ENCODE data around the gene TVP23C.

The TVP23C gene

DNA sequence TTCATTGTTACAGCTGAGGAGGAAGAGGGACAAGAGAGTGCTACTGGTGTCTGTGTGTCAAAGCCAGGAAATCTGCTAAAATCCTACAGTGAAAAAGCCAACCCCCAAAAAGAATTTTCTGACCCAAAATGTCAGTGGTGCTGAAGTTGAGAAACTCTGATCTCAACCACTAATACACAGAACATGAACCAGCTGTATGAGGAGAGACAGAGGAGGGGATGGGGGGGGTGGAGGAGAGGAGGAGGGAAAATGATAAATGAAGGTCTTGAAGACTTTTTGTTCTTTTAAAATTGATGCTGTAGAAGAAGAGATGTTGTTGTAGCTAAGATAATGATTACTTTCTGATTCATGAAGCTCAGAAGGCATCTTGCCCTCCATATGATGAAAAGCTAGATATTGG is 68.5 kb downstream of the TVP23C start:
- no peak for DNase-seq

DNA sequence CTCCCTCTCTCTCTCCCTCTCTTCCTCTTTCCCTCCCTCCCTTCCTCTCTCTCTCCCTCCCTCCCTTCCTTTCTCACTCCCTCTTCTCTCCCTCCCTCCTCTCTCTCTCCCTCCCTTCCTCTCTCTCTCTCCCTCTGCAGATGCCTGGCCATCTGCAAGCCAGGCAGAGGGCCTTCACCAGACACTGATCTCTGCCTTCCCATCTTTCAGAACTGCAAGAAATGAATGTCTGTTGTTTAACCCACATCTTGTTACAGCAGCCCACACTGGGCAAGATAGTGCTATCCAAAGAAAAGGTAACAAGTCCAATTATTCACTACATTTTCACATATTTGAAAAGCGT is 69.6 kb downstream of the TVP23C start:
- no peak for DNase-seq

- DNase-seq, result no peak
Observed at GRCh38 chr17:15492791-15493692, 70.2 kb downstream of the TVP23C start.

- DNase-seq, result no peak
Observed at GRCh38 chr17:15492186-15492585, 71.1 kb downstream of the TVP23C start.

DNA sequence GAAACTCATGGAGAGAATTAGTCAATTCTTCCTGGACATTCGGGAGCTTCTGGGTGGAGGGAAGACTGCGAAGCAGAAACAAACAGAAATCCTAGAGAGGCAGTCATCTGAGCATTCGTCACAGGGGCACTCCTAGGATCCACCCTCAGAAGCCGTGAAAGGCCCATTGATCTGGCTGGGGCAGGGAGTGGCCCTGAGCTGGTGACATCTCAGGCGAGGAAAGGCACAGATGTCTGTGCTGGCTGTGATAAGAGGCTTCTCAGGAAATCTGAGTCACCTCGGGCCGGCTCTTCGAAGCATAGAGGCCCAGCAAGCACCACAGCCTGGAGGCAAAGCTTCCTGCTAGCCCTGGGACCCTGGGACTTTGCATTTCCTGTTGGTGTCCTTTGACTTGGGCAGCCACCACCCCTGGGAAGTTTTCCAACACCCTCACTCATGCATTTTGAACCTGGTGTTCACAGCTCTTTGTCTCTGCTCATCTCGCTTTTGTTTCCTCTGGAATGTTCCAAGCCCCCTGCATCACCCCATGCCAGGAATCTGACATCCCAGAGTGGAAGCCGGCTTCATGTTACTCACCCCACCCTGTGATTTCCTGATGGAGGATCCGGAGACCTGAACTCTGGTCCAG is 72.5 kb downstream of the TVP23C start:
- DNase-seq, result no peak

GRCh38 chr17:15488557-15488956 is 74.7 kb downstream of the TVP23C start:
- no peak for DNase-seq

GRCh38 chr17:15485045-15485444 is 78.2 kb downstream of the TVP23C start:
- DNase-seq, result no peak

- DNase-seq, result no peak
Observed at GRCh38 chr17:15483431-15483830, 79.9 kb downstream of the TVP23C start.

GRCh38 chr17:15482476-15482875 is 80.8 kb downstream of the TVP23C start:
- no peak for DNase-seq

DNA sequence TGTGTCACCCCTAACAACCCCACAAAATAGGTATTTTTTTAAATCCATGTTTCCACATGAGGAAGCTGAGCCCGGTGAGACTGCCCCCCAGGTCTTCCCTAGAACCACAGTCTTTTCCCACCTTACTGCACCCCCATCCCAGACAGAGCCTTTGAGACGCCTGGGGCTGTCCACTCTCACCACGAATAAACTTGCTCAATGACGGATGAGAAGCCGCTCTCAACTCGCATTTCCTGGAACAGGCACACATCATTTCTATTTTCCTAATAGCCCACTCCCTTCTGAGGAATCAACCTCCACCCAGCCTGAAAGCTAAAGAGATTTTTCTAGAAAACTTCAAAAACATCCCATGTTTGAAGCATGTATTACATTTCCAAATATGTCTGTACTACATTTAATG is 81.8 kb downstream of the TVP23C start:
- no peak for DNase-seq

DNA sequence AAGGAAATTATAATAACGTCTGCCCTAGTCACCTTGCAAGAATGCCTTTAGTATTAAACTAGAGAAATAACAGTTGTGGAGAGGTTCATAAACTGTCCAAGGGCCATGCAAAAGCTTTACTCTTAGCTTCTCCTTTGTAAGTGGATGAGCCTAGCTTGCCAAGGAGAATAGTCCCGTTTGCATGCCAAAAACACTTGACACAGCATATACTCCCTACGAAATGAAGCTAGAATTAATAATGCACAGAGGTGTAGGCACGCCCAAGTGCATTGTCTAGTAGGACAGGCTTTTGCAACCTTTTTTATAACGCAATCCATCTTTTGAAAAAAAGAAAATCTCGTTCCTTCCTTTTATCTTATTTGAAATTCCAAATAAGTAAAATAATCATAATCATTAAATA is 83.1 kb downstream of the TVP23C start:
- no peak for DNase-seq

- DNase-seq, result no peak
Observed at GRCh38 chr17:15479703-15480102, 83.6 kb downstream of the TVP23C start.

GRCh38 chr17:15478845-15479244 is 84.4 kb downstream of the TVP23C start:
- DNase-seq, result no peak

GRCh38 chr17:15475631-15476354 is 87.5 kb downstream of the TVP23C start:
- DNase-seq, result no peak

- no peak for DNase-seq
Observed at GRCh38 chr17:15472891-15473290, 90.4 kb downstream of the TVP23C start.

DNA sequence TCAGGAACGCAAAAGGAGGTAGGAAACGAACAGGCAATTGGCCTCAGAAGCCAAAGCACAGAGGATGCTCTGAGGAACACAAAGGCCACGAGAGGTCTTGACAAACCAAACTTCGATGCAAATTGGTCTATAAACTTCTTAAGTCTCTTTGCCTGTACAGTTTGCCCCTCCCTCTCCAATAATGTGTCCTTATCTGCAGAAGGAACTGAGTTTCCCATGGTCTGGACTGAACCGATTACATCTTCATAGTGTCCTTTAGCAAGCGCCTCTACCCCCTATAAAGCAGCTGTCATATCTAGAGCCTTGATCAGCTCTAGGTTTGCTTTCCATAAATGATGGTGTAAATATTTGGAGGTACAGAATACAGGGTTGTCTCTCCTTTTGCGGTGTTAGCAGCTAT is 92.7 kb downstream of the TVP23C start:
- no peak for DNase-seq

DNA sequence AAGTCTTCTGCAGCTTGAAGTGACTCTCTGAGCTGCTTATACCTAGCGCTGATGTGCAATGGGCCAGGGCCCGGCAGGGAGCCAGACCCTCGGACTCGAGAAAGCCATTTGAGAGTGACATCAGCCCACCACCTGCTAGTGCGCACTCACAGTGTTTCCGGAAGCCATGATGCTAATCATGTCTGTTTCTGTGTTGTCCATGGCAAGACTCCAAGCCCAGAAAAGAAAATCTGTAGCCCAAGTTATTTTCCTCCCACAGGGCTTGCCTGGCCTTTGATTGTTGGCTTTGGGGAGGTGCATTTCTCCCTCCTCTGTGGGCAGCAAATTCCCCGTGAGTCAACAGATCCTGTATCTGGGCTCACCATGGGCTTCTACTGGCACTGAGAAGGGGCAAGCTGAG is 94.0 kb downstream of the TVP23C start:
- no peak for DNase-seq

DNA sequence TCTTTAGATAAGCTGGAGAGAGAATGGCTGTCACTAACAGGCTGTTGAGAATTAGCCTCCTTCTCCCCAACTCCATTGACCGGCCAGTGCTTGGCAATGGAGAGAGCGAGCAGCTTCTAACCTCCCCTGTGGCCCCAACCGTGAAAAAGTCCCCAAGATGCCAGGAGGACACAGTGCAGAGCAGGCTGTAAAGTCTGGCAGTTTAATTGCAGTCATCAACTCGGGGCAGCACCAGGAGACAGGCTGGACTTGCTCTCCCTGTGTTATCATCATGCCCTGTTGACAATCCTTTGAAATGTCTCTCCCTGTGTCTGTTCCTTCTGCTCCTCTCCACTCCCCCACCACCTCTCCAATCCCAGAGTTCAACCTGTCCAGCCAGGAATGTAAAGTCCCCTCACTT is 95.2 kb downstream of the TVP23C start:
- no peak for DNase-seq

GRCh38 chr17:15467592-15467991 is 95.7 kb downstream of the TVP23C start, which contains the start of gene CDRT4:
Gene CDRT4, minus strand, starts transcription at chr17:15467621. Its CDS starts 27,383 bp downstream, at chr17:15440238.
- no peak for DNase-seq

DNA sequence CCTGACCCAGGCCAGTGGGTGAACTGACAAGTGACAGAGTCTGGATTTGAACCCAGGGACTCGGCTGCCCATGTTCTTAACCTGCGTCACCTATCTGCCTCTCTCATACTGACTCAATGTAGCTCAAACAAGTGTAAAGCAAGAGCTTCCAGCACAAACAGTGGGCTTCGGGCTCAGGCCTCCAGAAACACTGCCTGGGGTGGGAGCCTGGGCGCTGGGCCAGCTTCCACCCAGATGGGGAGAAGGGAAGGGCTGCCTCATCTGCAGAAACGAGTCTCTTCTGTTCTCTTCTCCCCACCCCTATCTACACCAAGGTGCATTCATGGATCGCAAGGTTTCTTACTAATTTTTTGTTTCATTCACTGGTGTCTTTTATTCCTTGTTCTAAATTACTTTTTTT is 97.2 kb downstream of the TVP23C start:
- no peak for DNase-seq

- DNase-seq, result no peak
Observed at GRCh38 chr17:15465045-15465701, 98.1 kb downstream of the TVP23C start.

DNA sequence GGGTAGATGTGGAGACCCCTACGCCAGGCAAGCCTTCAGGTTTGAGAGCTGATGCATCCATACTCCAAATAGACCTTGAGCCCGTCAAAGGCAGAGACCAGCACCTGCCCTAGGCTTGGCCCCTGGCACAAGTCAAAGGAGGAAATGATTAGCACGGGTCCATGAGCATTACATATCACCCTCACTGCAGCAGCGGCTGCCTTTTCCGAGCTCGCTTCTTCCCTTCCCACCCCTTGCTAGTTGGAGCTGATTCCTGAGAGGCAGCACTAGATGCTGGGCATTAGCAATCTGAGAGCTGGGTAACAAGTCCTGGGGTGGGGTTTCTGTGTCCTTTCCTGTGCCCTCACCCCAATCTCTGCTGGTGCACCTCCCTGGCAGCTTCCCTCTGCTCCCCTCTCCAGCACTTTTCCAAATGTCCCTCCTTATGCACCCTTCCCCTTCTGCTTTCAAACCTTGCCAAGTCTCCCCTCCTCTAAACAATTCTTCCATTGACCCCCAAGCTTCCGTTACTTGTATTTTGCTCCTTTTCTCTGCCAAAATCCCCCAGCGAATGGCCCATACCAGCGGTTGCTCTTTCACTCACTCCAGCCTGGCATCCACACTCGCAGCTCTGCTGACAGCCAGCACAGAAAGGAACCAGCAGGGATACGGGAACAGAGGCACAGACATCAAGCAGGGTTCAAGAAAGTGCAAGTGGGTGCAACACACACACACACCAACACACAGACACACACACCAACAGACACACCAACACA is 98.9 kb downstream of the TVP23C start:
- DNase-seq, result no peak
